B cell (primary cell): ENCODE data around the gene GART. TPM values are rescaled to one million over a fixed set of nuclear protein-coding genes. Genes with fewer than 3 reads are reported as not detected.

Experiments used
- ATAC-seq: fragments of 200-7000 bp; cut with Tn5 transposase; one replicate; pipeline ENCODE4 v1.10.0; 2021; ENCODE audit warnings: low read depth, mild to moderate bottlenecking, moderate number of reproducible peaks, moderate library complexity
- CTCF ChIA-PET: fragments of 350-600 bp; sonication (Branson Sonifier 250); formaldehyde crosslinking; loops from one replicate; lab custom pipeline; 2021; ENCODE audit warnings: antibody characterized with exemption, inconsistent platforms; lab: Charles Lee
- POLR2A ChIA-PET: fragments of 350-600 bp; sonication (Branson Sonifier 250); formaldehyde crosslinking; loops from one replicate; lab custom pipeline; 2021; ENCODE audit warnings: antibody characterized with exemption; lab: Charles Lee
- DNase-seq: peaks from one replicate; pipeline ENCODE4 v3.0.0; 2013
- H2AFZ ChIP-seq: 2 replicates; pipeline ENCODE4 v1.6.1; 2012; ENCODE audit warnings: mild to moderate bottlenecking, low read depth, low read length; ENCODE audit not compliant: insufficient read depth, poor library complexity, severe bottlenecking
- H3K27ac ChIP-seq, 2 donors: 1 replicate in 1 of 2; 2 replicates in 1 of 2; pipeline ENCODE4 v1.5.1; 2012 to 2013; ENCODE audit warnings: low read length in 2 of 2, mild to moderate bottlenecking in 2 of 2, moderate library complexity in 1 of 2
- H3K27me3 ChIP-seq, 4 experiments: fragments of 200-600 bp in 1 of 4; sonication (generic) in 1 of 4; replicated peaks in 1 of 4; 1 replicate in 2 of 4; 2 replicates in 2 of 4; pipeline versions ENCODE4 v1.6.1 to v1.7.0; 2013 to 2016; ENCODE audit warnings: low read length in 3 of 4, mild to moderate bottlenecking in 2 of 4, mixed read lengths in 1 of 4, moderate library complexity in 1 of 4; ENCODE audit not compliant: insufficient read depth in 4 of 4, control insufficient read depth in 3 of 4; ENCODE audit errors: control extremely low read depth in 1 of 4
- H3K36me3 ChIP-seq, 2 experiments: replicated peaks in 1 of 2; 1 replicate in 1 of 2; 2 replicates in 1 of 2; pipeline versions ENCODE4 v1.6.1 to v1.7.1; 2013; ENCODE audit warnings: low read length in 1 of 2; ENCODE audit not compliant: insufficient read depth in 2 of 2, control insufficient read depth in 1 of 2; ENCODE audit errors: control extremely low read depth in 1 of 2, extremely low read depth in 1 of 2
- H3K4me1 ChIP-seq, 2 donors: fragments of 200-600 bp in 1 of 2; sonication (generic) in 1 of 2; 1 replicate in 1 of 2; 2 replicates in 1 of 2; pipeline versions ENCODE4 v1.5.1 to v1.6.1; 2013 to 2017; ENCODE audit warnings: low read length in 2 of 2; ENCODE audit not compliant: control insufficient read depth in 2 of 2, insufficient read depth in 2 of 2
- H3K4me2 ChIP-seq: replicated peaks from 2 replicates; pipeline ENCODE3; 2012; ENCODE audit warnings: mild to moderate bottlenecking, low read depth, low read length; ENCODE audit not compliant: poor library complexity, severe bottlenecking
- H3K4me3 ChIP-seq, 5 experiments: fragments of 200-600 bp in 1 of 5; sonication (generic) in 1 of 5; 1 replicate in 3 of 5; 2 replicates in 2 of 5; pipeline versions ENCODE4 v1.5.1 to v1.7.0; 2011 to 2016; ENCODE audit warnings: low read length in 4 of 5, mild to moderate bottlenecking in 4 of 5, low read depth in 2 of 5, control low read depth in 1 of 5, moderate library complexity in 1 of 5; ENCODE audit not compliant: insufficient read depth in 1 of 5; ENCODE audit errors: control extremely low read depth in 1 of 5, extremely low read depth in 1 of 5
- H3K79me2 ChIP-seq: fragments of 200-600 bp; sonication (generic); one replicate; pipeline ENCODE4 v1.6.0; 2016; ENCODE audit warnings: low read length; ENCODE audit not compliant: control insufficient read depth, insufficient read depth
- H3K9ac ChIP-seq: fragments of 200-600 bp; sonication (generic); 2 replicates; pipeline ENCODE4 v1.6.1; 2017; ENCODE audit warnings: mild to moderate bottlenecking, low read length, moderate library complexity
- H3K9me3 ChIP-seq, 3 donors: one replicate each; pipeline versions ENCODE4 v1.6.1 to v1.7.1; 2013; ENCODE audit warnings: low read length in 2 of 3; ENCODE audit not compliant: control insufficient read depth in 2 of 3, insufficient read depth in 1 of 3; ENCODE audit errors: control extremely low read depth in 1 of 3
- H4K20me1 ChIP-seq: 2 replicates; pipeline ENCODE4 v1.6.0; 2012; ENCODE audit warnings: mild to moderate bottlenecking, low read length; ENCODE audit not compliant: insufficient read depth, control insufficient read depth, poor library complexity, severe bottlenecking
- H3K27ac Mint-ChIP-seq: one replicate; pipeline ENCODE4 v1.8.0; 2021; ENCODE audit warnings: mixed read lengths
- H3K27me3 Mint-ChIP-seq: one replicate; pipeline ENCODE4 v1.8.0; 2021; ENCODE audit warnings: mixed read lengths
- H3K4me1 Mint-ChIP-seq: one replicate; pipeline ENCODE4 v1.8.0; 2021; ENCODE audit warnings: mixed read lengths
- H3K4me3 Mint-ChIP-seq: one replicate; pipeline ENCODE4 v1.8.0; 2021; ENCODE audit warnings: mixed read lengths
- H3K9me3 Mint-ChIP-seq: one replicate; pipeline ENCODE4 v1.8.0; 2022; ENCODE audit warnings: mixed read lengths; ENCODE audit not compliant: insufficient read depth
- EZH2 ChIP-seq: IDR thresholded peaks from 2 replicates; pipeline ENCODE4 v1.6.1; 2012; ENCODE audit warnings: borderline replicate concordance, low read depth, mild to moderate bottlenecking, moderate library complexity, low read length; ENCODE audit not compliant: insufficient read depth, poor library complexity, severe bottlenecking
- WGBS: methylation state at CpG from one replicate; pipeline ENCODE4 v1.1.5; 2013; ENCODE audit warnings: missing lambda C conversion rate; ENCODE audit not compliant: insufficient coverage; 5-methylcytosine and 5-hydroxymethylcytosine counted together
- intact Hi-C: fragments of 100-400 bp; cut with micrococcal nuclease; formaldehyde crosslinking; loops from one replicate; pipeline ENCODE4 v1.10.0; 2022
- polyA plus RNA-seq: library from polyadenylated mRNA; depleted of rRNA; stranded (reverse); fragments of >200 nt; gene quantifications from 2 replicates; pipeline ENCODE4 v1.2.3, GENCODE V29; 2012
- total RNA-seq, 2 donors: library from RNA; stranded (reverse); fragments of 120-200 nt in 1 of 2; gene quantifications; 1 replicate in 1 of 2; 2 replicates in 1 of 2; pipeline versions ENCODE4 v1.2.3 to v1.2.4, GENCODE V29; 2013 to 2022
- TF ChIP-seq, protein P1 (sequence below): fragments of 200-600 bp; IDR thresholded peaks from one replicate; pipeline ENCODE4 v1.8.0; 2022; ENCODE audit warnings: antibody characterized with exemption, mild to moderate bottlenecking

The GART gene
- total and polyA plus RNA-seq, 2 donors (not counting 1 experiment from before 2014, with no cell fraction given): 8.7 to 58.3 TPM

DNA sequence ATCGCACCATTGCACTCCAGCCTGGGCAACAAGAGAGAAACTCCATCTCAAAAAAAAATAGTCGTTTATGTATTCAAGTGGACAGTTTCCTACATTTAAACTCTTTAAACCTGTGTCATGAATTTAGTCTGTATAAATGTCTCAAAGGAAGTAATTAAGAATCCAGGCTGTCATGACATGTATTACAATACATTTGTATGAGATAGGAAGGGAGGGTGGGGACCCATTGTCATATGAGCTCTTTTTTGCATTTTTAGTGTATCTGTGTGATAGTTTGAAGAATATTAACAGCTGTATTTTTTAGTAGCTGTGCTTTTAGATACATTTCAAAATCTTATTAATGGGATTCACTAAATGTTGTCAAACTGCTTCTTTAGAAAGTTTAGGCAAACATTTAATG, 26.5 kb upstream of the GART start:
- peaks cover 38% of the 10 kb centered on the region for H4K20me1 ChIP-seq
- TF ChIP-seq EZH2: no peak
- TF ChIP-seq, protein P1, sequence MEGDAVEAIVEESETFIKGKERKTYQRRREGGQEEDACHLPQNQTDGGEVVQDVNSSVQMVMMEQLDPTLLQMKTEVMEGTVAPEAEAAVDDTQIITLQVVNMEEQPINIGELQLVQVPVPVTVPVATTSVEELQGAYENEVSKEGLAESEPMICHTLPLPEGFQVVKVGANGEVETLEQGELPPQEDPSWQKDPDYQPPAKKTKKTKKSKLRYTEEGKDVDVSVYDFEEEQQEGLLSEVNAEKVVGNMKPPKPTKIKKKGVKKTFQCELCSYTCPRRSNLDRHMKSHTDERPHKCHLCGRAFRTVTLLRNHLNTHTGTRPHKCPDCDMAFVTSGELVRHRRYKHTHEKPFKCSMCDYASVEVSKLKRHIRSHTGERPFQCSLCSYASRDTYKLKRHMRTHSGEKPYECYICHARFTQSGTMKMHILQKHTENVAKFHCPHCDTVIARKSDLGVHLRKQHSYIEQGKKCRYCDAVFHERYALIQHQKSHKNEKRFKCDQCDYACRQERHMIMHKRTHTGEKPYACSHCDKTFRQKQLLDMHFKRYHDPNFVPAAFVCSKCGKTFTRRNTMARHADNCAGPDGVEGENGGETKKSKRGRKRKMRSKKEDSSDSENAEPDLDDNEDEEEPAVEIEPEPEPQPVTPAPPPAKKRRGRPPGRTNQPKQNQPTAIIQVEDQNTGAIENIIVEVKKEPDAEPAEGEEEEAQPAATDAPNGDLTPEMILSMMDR: no peak
- H3K36me3 ChIP-seq: peaks cover 10 to 58% of the 10 kb centered on the region in 2 experiments
- no peak overlapping the region for H3K4me2 ChIP-seq
- no peak overlapping the region for H3K4me3 ChIP-seq
- no peaks in the 10 kb centered on the region for H3K9me3 ChIP-seq
- peaks cover 40% of the 10 kb centered on the region for H3K79me2 ChIP-seq
- intact Hi-C loops: no loop called here
- H3K27me3 ChIP-seq: no peaks in the 10 kb centered on the region
- ATAC-seq (no peak), DNase-seq (no peak)
- Mint-ChIP-seq H3K27ac (no peak overlapping the region), H3K9me3 (no peaks in the 10 kb centered on the region), H3K27me3 (no peaks in the 10 kb centered on the region), H3K4me1 (peaks cover 4% of the 10 kb centered on the region), H3K4me3 (no peak overlapping the region)
- no peak overlapping the region for H3K9ac ChIP-seq
- no peak overlapping the region for H2AFZ ChIP-seq
- ChIA-PET CTCF (no interaction called here), POLR2A (no interaction called here)
- no peak overlapping the region for H3K27ac ChIP-seq
- no peaks in the 10 kb centered on the region for H3K4me1 ChIP-seq
- WGBS: no CpG with 5 or more reads among the region's 2 CpGs

DNA sequence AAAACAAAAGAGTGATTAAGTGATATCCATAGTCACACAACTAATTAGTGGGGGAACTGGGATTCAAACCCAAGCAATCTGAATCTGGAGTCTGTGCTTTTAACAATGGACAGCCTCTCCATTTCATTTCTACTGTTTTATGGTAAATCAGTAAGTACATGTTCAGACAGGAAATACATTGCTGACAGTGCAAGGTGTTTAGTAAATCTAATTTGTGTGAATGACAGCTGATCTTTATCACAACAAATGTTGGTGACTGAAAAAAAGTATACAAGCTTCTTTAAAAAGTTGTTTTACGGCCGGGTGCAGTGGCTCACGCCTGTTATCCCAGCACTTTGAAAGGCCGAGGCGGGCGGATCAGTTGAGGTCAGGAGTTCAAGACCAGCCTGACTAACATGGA, 26.0 kb upstream of the GART start:
- POLR2A ChIA-PET: no interaction called here
- Histone ChIP-seq H3K9me3 (no peaks in the 10 kb centered on the region), H3K27me3 (no peaks in the 10 kb centered on the region), H3K36me3 (peaks cover 8 to 56% of the 10 kb centered on the region in 2 experiments), H3K4me2 (no peak overlapping the region), H3K4me3 (no peak overlapping the region), H3K9ac (no peak overlapping the region), H3K79me2 (peaks cover 43% of the 10 kb centered on the region), H2AFZ (no peak overlapping the region), H3K27ac (no peak overlapping the region), H3K4me1 (no peaks in the 10 kb centered on the region), H4K20me1 (peaks cover 38% of the 10 kb centered on the region)
- CTCF ChIA-PET: no interaction called here
- WGBS: 98% methylated on average over 6 of the region's 6 CpGs
- Mint-ChIP-seq H3K27ac (no peak overlapping the region), H3K4me1 (peaks cover 4% of the 10 kb centered on the region), H3K9me3 (no peaks in the 10 kb centered on the region), H3K27me3 (no peaks in the 10 kb centered on the region), H3K4me3 (no peak overlapping the region)
- intact Hi-C loops: no loop called here
- ATAC-seq (no peak), DNase-seq (no peak)
- no peak for TF ChIP-seq EZH2
- TF ChIP-seq, protein P1: no peak
